Skeletal muscle tissue (tissue), 4 donors: ENCODE results near the gene KCNC3. TPM values are rescaled to one million over a fixed set of nuclear protein-coding genes. Genes with fewer than 3 reads are reported as not detected.

Source experiments
- H3K27ac ChIP-seq: one replicate; pipeline ENCODE4 v1.7.0; 2013; ENCODE audit warnings: mild to moderate bottlenecking, low read depth, low read length, inconsistent platforms
- H3K27me3 ChIP-seq, 3 donors: one replicate each; pipeline ENCODE4 v1.7.0; 2013; ENCODE audit warnings: low read length in 3 of 3; ENCODE audit not compliant: control insufficient read depth in 3 of 3, insufficient read depth in 3 of 3
- H3K36me3 ChIP-seq, 3 donors: one replicate each; pipeline ENCODE4 v1.7.0; 2013; ENCODE audit warnings: low read length in 3 of 3; ENCODE audit not compliant: control insufficient read depth in 3 of 3, insufficient read depth in 3 of 3
- H3K4me1 ChIP-seq, 3 donors: one replicate each; pipeline ENCODE4 v1.7.0; 2013; ENCODE audit warnings: low read length in 3 of 3, mild to moderate bottlenecking in 3 of 3; ENCODE audit not compliant: control insufficient read depth in 3 of 3, insufficient read depth in 3 of 3
- H3K4me3 ChIP-seq, 3 donors: one replicate each; pipeline ENCODE4 v1.7.0; 2013; ENCODE audit warnings: low read length in 3 of 3
- H3K9ac ChIP-seq, 3 donors: one replicate each; pipeline ENCODE4 v1.7.0; 2013; ENCODE audit warnings: low read length in 3 of 3, mild to moderate bottlenecking in 3 of 3, moderate library complexity in 2 of 3, low read depth in 1 of 3
- H3K9me3 ChIP-seq, 3 donors: one replicate each; pipeline ENCODE4 v1.7.0; 2013; ENCODE audit warnings: low read length in 3 of 3; ENCODE audit not compliant: control insufficient read depth in 3 of 3
- total RNA-seq: library from RNA; depleted of rRNA; stranded (reverse); fragments of >200 nt; gene quantifications from one replicate; pipeline ENCODE4 v1.2.3, GENCODE V29; 2014
- donor health status: Osteomylitis.

KCNC3 gene
- total RNA-seq: under 0.01 TPM

DNA sequence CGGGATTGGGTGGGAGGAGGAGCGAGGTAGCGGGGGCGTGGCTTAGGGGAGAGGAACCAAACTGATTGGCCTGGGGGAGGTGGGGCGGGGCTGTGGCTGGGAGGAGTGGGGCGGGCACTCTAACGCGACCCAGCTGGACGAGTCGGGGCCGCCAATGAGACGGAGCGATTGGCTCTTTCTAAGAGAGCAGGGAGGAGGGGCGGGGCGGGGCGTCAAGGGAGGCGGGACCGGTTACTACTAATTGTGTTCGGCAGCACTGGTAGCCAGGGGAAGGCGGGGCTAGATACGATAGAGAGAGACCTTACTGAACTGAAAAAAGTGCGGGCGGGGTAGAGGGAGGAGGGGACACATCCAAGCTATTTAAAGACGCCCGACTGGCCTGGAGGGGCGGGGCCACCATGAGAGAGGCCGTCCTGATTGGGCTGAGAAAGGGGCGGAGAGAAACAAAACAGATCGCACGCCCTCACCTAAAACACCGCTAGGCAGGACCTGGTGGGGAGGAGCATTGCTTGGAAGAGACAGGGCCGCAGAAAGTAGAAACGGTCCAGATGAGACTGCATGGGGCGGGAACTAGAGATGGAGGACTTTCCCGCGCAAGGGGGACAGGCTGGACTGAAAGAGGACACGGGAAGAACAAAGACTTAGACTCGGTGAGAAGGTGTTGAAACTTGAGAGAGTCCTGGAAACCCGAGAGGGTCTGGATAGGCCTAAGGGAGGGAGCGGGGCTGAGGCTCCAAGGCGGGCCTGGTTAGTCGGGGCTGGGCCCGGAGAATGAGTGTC lies at the start of gene KCNC3:
KCNC3 (minus strand) TSS at position 232 of the 780 bp plus-strand sequence. CDS start 295 bp downstream, outside the sequence.
- no peaks in the 10 kb centered on the region for H3K9me3 ChIP-seq
- H3K9ac ChIP-seq: peak within 1 kb of the TSS; percentile 61 to 74 (median 64)
- H3K36me3 ChIP-seq: no peaks in the 10 kb centered on the region
- H3K4me3 ChIP-seq: peak within 1 kb of the TSS; percentile 67 to 76 (median 69)
- H3K27ac ChIP-seq: peak within 1 kb of the TSS; percentile 83
- H3K27me3 ChIP-seq: peaks cover 14 to 32% (median 32%) of the 10 kb centered on the region in 3 donors
- H3K4me1 ChIP-seq: peaks cover 41 to 62% (median 52%) of the 10 kb centered on the region in 3 donors

DNA sequence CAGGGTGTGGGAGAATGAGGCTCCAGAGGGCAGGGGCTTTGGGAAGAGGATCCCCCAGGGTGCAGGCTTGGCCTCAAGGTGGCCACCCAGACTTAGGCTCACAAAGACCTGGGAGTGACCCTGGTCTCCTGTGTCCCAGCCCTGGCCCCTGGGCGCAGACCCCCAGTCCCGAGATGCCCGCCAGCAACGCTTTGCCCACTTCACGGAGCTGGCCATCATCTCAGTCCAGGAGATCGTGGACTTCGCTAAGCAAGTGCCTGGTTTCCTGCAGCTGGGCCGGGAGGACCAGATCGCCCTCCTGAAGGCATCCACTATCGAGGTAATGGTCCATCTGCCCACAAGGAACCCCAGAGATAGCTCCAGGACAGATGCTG lies 49.7 kb upstream of the KCNC3 start:
- H3K4me3 ChIP-seq: no peak overlapping the region
- H3K9me3 ChIP-seq: no peaks in the 10 kb centered on the region
- no peak overlapping the region for H3K9ac ChIP-seq
- H3K4me1 ChIP-seq: peaks cover 5 to 9% (median 8%) of the 10 kb centered on the region in 3 donors
- no peak overlapping the region for H3K27ac ChIP-seq
- H3K27me3 ChIP-seq: no peaks in the 10 kb centered on the region
- peaks cover 40 to 49% (median 48%) of the 10 kb centered on the region in 3 donors for H3K36me3 ChIP-seq

DNA sequence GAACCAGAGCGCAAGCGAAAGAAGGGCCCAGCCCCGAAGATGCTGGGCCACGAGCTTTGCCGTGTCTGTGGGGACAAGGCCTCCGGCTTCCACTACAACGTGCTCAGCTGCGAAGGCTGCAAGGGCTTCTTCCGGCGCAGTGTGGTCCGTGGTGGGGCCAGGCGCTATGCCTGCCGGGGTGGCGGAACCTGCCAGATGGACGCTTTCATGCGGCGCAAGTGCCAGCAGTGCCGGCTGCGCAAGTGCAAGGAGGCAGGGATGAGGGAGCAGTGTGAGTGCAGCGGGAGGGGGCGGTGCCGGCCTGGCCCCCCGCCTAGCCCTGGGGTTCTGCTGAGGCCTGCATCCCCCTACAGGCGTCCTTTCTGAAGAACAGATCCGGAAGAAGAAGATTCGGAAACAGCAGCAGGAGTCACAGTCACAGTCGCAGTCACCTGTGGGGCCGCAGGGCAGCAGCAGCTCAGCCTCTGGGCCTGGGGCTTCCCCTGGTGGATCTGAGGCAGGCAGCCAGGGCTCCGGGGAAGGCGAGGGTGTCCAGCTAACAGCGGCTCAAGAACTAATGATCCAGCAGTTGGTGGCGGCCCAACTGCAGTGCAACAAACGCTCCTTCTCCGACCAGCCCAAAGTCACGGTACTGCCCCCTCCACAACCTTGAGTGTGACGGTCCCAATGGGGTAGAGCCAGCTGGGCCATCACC lies 49.1 kb upstream of the KCNC3 start:
- Histone ChIP-seq H3K36me3 (peaks cover 40 to 49% (median 48%) of the 10 kb centered on the region in 3 donors), H3K9me3 (no peaks in the 10 kb centered on the region), H3K27ac (no peak overlapping the region), H3K9ac (no peak overlapping the region), H3K4me3 (no peak overlapping the region), H3K27me3 (no peaks in the 10 kb centered on the region), H3K4me1 (peaks cover 0 to 5% (median 4%) of the 10 kb centered on the region in 3 donors)

DNA sequence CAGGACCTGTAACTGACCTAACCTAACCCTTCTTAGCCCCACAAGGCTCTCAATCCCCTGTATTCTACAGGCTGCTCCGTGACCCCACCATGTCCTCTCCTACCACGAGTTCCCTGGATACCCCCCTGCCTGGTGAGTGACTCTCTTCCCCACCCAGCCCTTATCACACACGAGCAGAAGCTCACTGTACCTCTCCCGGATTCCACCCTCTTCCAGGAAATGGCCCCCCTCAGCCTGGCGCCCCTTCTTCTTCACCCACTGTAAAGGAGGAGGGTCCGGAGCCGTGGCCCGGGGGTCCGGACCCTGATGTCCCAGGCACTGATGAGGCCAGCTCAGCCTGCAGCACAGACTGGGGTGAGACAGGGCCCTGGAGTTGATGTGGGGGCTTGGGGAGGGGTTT lies 48.3 kb upstream of the KCNC3 start:
- H3K36me3 ChIP-seq: peaks cover 40 to 48% (median 46%) of the 10 kb centered on the region in 3 donors
- H3K27ac ChIP-seq: no peak overlapping the region
- no peaks in the 10 kb centered on the region for H3K9me3 ChIP-seq
- H3K9ac ChIP-seq: no peak overlapping the region
- H3K27me3 ChIP-seq: no peaks in the 10 kb centered on the region
- H3K4me3 ChIP-seq: no peak overlapping the region
- H3K4me1 ChIP-seq: peaks cover 4 to 10% (median 4%) of the 10 kb centered on the region in 3 donors

DNA sequence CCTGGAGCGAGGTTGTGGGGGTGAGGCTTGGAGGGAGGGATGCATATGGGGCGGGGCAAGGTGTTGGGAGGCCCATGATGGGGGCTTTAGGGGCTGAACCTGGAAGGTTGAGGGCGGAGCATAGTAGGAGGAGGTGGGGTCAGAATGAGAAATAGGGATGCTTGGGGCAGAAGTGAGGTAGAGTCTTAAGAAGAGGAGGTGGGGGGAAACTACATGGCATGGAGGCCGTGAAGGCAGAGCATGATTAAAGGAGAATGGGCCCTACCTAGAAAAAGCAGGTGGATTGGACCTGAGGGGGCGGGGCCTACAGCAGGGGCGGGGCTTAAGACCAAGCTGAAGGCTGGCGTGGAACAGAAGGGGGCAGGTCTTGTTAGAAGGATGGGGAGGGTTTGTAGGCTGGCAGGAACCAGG lies 47.9 kb upstream of the KCNC3 start:
- no peak overlapping the region for H3K27ac ChIP-seq
- no peaks in the 10 kb centered on the region for H3K27me3 ChIP-seq
- no peak overlapping the region for H3K4me3 ChIP-seq
- no peaks in the 10 kb centered on the region for H3K9me3 ChIP-seq
- peaks cover 40 to 44% (median 43%) of the 10 kb centered on the region in 3 donors for H3K36me3 ChIP-seq
- H3K4me1 ChIP-seq: peaks cover 4 to 11% (median 4%) of the 10 kb centered on the region in 3 donors
- no peak overlapping the region for H3K9ac ChIP-seq

DNA sequence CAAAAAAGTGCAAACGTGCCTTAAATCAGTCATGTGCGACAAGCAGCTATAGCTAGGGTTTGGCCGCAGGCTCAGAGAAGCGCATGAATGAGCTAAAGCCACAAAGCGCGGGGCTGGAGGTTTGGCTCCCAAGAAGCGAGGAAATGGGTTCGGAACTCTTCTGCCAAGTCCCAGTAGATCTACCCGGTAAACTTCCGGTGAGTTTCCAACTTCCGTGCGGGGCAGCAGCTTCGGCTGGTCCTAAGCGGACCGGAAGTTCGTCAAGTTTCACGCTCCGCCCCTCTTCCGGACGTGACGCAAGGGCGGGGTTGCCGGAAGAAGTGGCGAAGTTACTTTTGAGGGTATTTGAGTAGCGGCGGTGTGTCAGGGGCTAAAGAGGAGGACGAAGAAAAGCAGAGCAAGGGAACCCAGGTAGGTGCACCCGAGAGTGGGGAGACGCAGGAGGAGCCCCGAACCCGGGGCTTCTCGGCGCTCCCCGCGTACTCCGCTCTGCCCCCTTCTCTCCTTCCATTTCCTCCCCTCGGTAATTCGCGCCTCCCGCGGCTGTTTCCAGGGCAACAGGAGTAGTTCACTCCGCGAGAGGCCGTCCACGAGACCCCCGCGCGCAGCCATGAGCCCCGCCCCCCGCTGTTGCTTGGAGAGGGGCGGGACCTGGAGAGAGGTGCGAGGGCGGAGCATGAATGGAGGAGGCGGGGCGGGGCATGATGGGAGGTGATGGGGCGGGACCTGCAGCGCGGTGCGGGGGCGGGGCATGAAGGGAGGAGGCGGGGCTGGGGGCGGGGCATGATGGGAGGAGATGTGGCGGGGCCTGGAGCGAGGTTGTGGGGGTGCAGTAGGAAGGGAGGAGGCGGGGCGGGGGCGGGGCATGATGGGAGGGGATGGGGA lies 47.2 kb upstream of the KCNC3 start, which contains the start of gene NR1H2:
NR1H2 (plus strand) TSS at position 292 of the 885 bp plus-strand sequence. CDS start 1,149 bp downstream, outside the sequence.
- H3K4me1 ChIP-seq: peaks cover 4 to 11% (median 4%) of the 10 kb centered on the region in 3 donors
- H3K9me3 ChIP-seq: no peaks in the 10 kb centered on the region
- peak within 1 kb of the TSS; percentile 92 to 96 (median 93) for H3K9ac ChIP-seq
- no peaks in the 10 kb centered on the region for H3K27me3 ChIP-seq
- H3K27ac ChIP-seq: peak within 1 kb of the TSS; percentile 99
- peak within 1 kb of the TSS; percentile 83 to 90 (median 86) for H3K4me3 ChIP-seq
- H3K36me3 ChIP-seq: peaks cover 37 to 39% (median 37%) of the 10 kb centered on the region in 3 donors

DNA sequence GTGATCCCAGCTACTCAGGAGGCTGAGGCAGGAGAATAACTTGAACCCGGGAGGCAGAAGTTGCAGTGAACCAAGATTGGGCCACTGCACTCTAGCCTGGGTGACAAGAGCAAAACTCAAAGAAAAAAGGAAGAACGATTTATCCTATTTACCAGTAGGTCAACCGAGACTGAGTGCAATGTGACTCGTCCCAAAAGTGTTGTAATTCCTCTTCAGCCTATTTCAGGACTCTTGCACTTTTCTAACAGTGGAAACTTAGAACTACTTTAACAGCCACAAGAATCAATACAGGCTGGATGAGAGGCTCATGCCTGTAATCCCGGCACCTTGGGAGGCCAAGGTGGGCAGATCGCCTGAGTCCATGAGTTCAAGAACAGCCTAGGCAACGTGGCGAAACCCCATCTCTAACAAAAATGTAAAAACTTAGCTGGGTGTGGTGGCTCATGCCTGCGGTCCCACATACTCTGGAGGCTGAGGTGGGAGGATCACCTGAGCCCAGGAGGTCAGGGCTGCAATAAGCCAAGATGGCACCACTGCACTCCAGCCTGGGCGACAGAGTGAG lies 42.8 kb upstream of the KCNC3 start:
- H3K9ac ChIP-seq: no peak overlapping the region
- no peaks in the 10 kb centered on the region for H3K9me3 ChIP-seq
- H3K27me3 ChIP-seq: no peaks in the 10 kb centered on the region
- no peak overlapping the region for H3K27ac ChIP-seq
- H3K4me1 ChIP-seq: peaks cover 7 to 25% (median 11%) of the 10 kb centered on the region in 3 donors
- no peak overlapping the region for H3K4me3 ChIP-seq
- no peaks in the 10 kb centered on the region for H3K36me3 ChIP-seq

DNA sequence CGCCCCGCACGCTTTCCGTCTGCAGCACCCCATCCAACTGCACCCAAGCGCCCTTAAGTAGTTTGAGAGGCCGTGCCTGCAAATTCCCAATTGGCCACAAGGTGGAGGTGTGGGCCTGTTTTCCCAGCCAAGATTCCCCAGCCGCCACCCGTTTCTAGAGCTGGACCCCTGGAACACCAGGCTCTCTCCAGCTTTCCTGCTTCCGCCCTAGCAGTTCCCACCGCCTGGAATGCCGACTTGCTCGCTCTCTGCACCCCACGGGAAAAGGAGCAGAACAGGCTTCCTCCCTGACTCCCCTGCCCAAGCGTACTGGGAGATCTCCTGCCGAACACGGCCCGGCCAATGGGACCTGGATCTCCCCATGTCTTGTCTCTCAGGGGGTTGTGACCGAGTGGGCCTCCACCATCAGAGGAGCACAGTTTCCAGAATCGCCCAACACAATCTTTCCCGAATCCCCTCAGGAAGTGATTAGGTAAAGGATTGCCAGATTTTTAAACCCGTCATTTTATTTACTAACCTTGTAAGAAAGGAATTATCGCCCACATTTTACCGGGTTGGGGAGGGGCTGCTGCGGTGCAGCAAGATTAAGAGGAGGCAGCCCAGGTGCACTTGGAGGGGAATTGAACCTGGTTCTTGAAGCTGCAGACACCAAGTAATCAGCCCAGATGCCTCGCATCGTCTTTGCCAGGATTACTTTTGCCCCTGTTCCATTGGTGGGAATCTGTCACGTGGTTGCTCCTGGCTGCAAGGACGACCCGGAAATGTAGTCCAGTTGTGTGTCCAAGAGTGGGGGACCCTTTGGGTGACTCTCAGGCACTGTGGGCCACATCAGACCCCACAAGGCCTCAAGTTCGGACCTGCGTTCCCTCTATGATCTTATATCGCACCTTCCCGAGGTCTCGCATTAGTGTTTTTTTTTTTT lies 39.7 kb upstream of the KCNC3 start:
- H3K9ac ChIP-seq: peak overlapping the region; percentile 69 to 89 (median 82)
- H3K4me1 ChIP-seq: peaks cover 7 to 20% (median 7%) of the 10 kb centered on the region in 3 donors
- peak overlapping the region; percentile 89 to 92 (median 91) for H3K4me3 ChIP-seq
- no peak overlapping the region for H3K27ac ChIP-seq
- H3K9me3 ChIP-seq: no peaks in the 10 kb centered on the region
- H3K36me3 ChIP-seq: no peaks in the 10 kb centered on the region
- H3K27me3 ChIP-seq: no peaks in the 10 kb centered on the region
